NCI-H1092 treated with DMSO at 0.1 percent for 48 hours (cell line): ENCODE data around the gene MKI67.
A peak's percentile ranks its signal among the peaks of the same experiment; 100 is the strongest.

Source experiments
- DNase-seq: peaks from one replicate; lab custom pipeline; 2025; lab: John Stamatoyannopoulos, UW

The MKI67 gene

DNA sequence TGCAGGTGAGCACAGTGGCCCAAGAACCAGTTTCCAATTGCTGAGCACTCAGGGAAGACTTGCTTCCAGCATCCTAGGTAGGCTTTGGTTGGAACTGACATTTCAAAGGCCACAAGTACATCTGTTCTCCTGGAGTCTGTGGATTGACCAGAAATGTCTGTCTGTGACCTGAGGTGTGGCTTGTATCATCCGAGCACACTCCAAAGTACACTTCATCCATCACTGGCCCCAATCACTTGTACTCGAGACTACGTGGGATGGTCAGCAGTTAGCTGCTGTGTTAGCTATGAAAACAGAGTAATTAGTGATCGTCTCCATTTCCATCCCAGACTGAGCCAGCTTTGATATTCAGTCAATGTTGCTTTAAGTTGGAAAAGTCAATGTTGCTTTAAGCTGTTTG is 45.0 kb downstream of the MKI67 start:
- DNase-seq, result no peak

DNA sequence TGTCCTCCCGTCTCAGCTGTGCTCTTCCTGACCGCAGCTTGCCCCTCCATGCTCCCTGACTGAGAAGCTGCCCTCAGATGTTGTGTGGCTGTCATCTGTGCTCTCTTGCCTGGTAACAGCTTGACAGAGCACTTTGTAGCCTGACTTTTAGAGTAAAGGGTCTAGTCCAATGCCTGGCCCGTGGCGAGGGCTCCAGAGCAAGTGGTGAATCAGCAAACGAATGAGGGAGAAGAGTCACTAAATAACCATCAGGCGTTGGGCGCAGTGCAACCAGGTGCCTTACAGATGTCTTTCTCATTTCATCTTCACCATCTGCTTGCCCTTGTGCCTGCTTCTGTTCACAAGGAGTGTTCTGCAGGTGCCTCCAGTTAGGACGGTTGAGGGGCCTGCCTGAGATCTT is 45.6 kb downstream of the MKI67 start:
- DNase-seq, result no peak

DNA sequence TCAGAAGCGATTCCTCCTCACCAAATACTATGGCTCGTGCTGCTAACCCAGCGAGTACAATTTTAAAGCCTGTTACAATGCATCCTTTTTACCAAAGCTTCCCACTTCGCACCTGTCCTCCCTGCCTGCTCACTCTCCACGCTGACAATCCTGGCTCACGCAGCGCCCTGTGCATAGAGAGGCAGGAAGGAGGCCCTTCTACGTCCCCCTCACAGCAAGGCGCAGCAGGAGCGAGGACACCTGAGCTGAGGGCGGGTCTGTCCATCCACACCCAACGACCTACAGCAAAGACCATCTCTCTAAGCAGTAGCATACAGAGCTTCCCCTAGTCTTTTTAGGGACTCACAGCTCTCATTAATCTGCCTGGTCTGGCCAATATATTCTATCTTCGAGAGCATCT is 46.0 kb downstream of the MKI67 start:
- peak; percentile 1 for DNase-seq

DNA sequence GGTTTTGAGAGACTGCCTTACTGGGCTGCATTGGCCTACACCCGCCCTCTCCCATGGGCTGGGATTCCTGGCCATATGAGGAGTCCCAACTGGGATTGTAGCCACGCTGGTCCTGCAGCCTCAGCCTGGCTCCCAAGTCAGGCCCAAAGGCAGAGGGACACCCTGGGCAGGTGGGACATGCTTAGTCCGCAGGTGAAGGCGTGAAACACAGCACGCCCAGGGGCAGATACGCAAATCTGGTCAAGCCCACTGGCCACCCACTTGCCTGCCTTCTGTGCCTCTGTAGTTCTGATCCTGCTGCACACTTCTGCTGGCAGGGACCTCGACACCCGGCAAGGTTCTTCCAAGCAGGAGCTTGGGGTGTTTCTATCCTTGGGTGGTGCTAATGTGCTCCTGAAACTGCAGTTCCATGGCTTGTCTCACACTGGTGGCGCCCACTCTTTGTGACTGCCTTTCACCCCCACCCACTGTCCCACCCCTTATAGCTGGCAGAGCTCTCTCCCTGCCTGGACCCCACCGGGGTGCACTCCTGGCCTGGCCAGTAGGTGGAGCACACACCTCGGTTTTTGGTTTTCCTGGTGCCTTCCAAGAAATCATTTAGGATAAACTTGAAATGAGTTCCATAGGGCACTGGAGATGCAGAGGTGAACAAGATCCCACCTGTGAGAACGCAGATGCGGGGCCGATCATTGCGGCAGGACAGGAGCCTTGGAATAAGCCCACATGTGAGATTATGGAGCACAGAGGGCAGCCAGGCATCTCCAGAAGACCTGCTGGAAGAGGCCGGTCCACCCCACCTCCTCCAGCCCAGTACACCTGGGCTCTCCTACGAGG is 47.9 kb downstream of the MKI67 start:
- peak; percentile 5 for DNase-seq

DNA sequence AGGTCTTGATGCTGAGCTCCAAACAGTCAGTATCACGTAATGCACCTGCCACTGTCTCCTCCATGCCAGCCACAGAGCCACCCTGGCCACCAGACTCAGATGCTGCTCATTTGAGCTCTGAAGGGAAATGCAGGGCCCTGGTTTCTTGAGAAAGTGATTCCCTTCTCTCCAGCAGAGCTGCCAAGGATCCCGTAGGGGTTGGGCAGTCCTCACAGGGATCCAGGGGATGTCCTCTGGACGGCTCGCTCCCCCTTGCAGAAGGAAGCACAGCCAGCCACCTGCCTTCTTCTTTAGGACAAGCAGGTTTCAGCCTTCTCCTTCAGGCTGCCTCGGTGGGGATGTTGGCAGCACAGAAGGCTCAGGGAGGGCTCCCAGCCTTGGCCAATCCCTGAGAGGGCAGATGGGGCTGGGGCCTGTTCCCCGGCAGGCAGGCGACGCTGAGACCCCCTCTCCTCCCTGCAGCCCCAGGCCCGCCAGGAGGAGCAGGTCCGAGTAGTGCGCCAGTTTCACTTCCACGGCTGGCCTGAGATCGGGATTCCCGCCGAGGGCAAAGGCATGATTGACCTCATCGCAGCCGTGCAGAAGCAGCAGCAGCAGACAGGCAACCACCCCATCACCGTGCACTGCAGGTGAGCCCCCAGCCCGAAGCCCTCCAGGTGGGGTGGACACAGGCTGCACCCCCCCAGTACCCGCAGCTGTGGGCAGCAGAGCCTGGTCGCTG is 48.9 kb downstream of the MKI67 start:
- no peak for DNase-seq

DNA sequence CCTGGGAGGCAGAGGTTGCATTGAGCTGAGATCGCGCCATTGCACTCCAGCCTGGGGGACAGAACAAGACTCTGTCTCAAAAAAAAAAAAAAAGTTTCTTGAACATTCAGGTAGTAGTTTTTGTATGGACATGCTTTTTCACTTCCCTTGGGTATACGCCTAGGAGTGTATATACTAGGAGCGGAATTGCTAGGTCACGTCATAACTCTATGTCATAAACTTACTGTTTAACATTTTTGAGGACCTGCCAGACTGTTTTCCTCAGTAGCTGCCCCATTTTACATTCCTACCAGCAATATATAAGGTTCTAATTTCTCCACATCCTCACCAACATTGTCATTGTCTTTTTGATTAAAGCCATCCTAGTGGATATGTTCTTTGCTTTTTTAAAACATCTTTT is 51.6 kb downstream of the MKI67 start:
- no peak for DNase-seq

DNA sequence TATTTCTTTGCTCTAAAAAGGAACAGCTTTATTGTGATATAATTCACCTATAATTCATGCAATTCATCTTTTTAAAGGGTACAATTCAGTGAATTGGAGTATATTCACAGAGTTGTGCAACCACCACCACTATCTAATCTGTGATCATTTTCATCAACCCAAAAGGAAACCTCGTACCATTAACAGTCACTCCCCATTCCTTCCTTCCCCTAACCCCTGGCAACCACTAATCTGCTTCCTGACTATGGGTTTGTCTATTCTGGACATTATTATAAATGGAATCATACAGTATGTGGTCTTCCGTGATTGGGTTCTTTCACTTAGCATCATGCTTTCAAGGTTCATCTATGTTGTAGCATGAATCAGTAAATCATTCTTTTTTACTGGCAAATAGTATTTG is 52.3 kb downstream of the MKI67 start:
- DNase-seq, result no peak

DNA sequence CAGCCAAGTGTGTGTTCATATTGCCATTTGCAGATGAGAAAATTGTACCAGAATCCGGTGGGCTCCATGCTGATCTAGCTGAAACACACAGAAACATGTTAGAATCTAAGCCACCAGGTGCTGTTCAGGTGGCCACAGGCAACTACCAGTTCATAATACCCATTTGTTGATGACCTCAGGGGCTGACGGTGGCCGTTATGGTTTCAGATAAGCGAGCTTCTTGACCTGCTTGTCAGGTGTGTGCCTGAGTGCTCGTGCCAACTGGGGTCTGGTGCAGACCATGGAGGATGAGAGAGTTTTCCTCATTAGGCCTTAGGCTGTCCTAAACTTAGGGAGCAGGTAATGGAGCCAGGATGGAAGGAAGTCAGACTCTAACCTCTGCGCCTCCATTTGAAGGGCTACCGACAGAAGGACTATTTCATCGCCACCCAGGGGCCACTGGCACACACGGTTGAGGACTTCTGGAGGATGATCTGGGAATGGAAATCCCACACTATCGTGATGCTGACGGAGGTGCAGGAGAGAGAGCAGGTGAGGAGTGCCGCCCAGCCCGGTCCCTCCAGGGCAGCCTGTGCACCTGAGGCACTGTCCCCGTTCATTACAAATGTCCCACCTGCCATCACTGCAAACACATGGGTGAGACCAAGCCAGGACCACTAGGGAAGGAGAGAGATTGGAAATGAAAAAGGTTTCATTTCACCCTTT is 53.1 kb downstream of the MKI67 start:
- DNase-seq, result no peak

DNA sequence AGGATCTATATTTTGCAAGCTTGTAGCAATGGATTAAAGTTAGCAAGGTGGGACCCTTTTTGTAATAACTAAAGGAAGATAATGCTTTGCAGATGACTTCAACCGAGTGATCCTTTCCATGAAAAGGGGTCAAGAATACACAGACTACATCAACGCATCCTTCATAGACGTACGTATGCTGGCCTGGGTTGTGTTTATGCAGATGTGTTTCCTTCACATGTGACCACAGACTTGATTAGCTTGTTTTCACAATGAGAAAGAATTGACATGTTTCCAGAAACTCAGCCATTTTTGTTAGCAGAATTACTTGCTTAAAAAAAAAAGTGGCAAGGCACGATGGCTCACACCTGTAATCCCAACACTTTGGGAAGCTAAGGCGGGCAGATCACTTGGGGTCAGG is 54.2 kb downstream of the MKI67 start:
- DNase-seq, result no peak

DNA sequence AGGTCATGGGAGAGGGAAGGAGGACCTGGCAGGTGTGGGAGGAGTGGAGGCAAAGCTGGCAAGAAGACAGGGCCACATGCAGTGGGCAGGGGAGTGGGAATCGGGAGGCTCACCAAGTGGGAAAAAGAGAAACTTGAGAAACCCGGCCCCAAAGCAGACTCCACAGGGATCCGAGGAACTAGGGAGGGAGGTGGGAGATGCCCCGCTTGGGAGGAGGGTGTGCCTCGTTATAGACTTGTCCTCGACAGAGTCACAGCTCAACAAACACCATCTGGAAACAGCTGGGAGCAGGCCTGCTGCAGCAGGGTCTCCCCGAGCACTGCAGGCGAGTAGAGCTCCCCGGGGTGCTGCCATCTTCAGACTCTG is 54.8 kb downstream of the MKI67 start:
- no peak for DNase-seq

DNA sequence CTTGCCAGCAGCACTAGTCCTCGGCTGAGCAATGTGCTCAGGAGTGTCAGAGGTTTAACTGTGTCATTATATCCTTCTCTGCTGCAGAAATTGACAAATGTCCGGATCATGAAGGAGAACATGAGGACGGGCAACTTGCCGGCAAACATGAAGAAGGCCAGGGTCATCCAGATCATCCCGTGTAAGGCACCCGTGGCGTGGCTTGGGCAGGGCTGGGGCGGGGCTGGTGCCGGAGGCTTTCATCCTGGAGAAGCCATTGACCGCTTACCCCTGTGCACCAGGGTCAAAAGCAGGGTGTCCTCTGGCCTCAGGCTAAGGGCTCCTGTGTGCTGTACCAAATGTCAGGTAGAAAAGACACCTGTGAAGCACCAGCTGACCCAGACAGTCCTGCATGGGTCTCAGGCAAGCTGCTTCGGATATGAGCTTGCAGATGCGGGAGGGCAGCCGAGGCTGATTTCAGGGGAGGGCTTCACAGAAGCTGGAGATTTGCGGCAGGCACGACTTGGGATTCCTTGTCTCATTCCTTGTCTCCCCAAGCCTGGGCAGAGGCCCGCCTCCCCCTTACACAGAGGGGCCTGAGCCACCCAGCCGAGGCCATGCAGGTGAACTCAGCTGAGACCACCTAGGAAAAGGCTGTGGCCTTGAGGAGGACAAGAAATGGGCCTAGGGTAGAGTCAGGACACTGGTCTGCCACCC is 55.4 kb downstream of the MKI67 start:
- DNase-seq, result no peak

DNA sequence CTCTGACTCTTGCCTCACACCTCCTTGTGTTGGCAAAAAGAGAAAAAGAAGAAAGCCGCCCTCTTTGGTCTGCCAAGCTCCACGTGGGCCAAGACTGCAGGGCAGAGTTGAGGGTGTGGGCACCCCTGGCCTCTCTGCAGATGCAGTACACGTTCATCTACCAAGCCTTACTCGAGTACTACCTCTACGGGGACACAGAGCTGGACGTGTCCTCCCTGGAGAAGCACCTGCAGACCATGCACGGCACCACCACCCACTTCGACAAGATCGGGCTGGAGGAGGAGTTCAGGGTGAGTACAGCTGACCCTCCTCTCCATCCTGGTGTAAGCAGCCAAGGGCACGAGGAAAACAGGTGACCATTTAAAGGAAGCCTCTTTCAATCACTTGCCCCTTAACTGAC is 56.1 kb downstream of the MKI67 start:
- no peak for DNase-seq

DNA sequence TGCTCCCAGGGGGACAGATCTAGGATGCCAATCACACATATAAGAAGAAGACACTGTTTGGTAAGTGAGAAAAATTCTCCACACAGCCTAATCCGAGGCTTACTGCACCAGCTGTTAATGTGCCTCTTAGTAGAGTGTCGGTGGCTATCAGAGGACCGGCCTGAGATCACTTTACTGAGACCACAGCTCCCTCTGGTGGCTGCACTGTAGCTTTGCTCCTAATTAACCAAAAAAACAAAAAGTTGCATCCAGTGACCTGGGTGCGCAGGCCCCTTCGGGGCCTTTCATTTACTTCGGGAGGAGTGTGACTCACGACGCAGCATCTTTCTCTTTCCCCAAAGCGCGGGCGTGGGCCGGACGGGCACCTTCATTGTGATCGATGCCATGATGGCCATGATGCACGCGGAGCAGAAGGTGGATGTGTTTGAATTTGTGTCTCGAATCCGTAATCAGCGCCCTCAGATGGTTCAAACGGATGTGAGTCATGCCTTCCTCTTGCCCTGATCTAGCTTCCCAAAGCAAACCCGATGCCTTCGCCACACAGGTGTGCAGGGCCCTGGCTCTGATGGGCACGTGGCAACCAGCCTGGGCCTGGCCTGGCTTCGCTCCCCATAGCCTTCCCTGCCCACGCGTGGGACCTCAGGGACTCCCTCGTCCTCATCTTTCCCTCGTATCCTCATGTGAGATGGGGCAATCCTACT is 56.7 kb downstream of the MKI67 start:
- peak; percentile 62 for DNase-seq

DNA sequence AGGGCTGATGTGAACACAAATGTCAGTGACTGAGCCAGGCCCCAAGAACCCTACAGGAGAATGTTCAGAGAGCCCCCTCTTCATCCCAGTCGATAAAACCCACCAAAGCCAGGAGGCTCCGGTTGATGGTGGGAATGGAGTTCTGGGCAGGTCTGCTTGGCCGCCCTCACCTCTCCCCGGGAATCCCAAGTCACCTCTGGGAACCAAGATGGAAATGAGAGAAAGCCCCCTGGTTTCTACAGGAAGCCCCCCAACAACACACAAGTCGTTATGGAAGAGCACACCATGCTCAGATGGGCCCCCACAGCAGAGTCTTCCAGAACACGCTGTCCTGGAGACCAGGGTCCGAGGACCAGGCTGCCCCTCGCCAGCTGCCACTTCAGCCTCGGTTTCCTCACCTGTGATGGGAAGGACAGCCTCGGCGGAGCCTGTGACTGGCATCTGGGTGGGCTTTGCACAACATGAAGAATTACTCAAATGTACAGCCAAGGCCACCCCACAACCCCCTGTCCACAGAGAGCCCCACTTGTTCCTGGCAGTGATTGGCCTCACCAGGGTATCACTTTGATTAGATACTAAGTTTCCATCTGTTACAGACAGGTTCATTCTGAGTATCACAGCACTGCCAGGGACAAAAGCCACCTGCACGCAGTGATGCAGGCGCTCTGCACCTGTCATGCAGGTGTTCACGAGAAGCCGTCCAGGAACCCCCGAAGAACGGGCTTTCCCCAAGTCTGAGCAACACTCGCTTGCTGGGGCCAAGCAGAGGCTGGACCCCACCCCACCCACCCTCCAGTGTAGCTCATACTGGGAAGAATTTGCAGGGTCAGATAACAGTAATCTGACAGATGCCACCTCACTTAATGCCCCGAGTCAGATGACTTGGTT is 57.6 kb downstream of the MKI67 start:
- DNase-seq, result no peak

DNA sequence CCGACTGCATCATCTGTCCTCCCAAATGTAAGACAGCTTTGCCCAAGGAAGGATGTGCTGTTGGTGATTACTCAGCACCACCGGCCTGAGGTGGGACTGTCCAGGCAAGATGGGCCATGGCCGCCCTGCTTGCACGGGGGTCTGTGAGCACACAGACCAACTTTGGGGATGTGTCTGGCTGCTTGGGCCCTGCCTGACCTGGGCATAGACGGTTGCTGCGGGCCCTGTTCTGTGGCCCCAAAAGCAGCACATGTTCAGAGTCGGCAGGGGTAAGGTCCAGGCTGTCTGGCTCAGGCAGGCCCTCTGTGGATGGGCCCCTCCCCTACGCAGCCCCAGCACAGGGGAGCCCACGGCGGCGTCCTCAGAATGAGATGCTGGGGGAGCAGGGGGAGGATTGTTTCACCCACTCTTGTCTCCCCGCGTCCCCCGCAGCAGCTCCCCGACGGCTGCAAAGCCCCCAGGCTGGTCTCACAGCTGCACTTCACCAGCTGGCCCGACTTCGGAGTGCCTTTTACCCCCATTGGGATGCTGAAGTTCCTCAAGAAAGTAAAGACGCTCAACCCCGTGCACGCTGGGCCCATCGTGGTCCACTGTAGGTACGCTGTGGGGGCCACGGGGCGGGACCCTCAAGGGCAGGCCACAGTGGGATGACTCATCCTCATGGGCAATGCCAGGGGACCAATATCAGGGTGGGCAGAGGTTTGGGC is 58.4 kb downstream of the MKI67 start:
- DNase-seq, result no peak

DNA sequence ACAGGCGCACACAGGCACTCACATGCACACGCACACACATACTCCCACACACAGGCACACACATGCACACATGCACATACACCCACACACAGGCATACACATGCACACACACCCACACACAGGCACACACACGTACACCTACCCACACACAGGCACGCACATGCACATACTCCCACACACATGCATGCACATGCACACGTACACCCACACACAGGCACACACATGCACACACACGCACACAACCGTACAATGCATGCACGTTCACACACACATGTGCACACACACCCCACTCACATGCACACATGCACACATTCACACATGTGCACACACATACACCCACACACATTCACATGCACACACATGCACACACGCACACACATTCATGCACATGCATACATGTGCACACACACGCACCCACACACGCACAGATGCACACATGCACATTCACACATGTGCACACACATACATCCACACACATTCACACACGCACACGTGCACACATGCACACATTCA is 59.3 kb downstream of the MKI67 start:
- no peak for DNase-seq

DNA sequence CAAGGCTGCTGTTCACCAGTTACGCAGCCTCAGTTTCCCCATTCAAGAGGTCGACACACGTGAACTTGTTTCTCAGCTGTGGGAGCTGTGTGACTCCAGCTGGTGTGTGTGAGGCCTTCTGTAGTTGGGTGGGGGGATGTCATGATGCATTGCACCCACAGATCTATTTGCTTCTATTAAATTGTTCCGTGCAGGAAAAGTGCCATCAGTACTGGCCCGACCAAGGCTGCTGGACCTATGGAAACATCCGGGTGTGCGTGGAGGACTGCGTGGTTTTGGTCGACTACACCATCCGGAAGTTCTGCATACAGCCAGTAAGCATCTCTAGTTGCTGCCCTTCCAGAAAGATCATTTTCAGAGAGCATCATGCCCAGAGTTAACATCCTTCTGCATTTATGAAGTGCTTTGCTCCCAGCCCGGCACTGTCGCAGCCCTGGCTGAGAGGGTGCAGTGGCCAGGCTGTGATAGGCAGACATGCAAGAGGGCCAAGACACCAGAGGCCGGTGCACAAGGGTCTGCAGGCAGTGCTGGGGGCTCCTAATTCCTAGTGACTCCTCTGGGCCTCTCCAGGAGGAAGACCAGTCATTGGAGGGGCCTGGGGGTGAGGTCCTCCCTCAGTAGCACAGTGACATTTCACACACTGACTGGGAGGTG is 60.2 kb downstream of the MKI67 start:
- no peak for DNase-seq

DNA sequence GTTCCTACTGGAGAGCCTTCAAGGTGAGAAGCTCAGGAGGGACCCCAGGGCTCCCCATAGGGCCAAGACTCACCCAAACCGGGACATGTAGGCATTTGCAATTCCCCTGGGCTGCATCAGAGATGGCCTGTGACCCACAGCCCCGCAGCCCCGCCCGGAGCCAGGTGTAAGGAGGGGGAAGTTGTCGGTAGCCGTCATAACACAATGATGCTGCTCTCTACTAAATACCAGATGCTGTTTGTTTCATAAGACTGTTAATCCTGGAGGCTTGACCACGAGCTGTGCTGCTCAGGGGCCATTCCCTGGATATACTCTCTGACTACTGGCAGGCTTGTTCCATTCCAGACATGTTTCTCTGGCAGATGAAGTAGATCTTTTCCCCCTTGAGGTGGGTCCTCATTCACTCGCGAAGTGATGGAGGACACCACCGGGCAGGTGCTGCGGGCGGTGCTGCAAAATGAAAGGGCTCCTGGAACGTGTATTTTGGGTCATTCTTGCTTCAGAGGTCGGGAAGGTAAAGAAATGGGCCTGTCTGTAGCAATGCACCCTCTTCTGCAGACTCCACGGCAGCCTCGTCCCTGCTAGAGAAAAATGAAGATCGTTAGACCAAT is 61.1 kb downstream of the MKI67 start:
- DNase-seq, result no peak
